Gastrocnemius medialis (tissue), 4 donors: ENCODE measurements around the gene PRKAG2.

Experiments used
- CTCF ChIP-seq, 5 experiments: fragments of 450-650 bp in 3 of 5; fragments of 200-600 bp in 2 of 5; sonication (generic) in 2 of 5; IDR thresholded peaks in 4 of 5; conservative IDR thresholded peaks in 1 of 5; 1 replicate in 4 of 5; 2 replicates in 1 of 5; pipeline ENCODE4 v1.5.1; 2016 to 2019; ENCODE audit warnings: antibody characterized with exemption in 5 of 5, mild to moderate bottlenecking in 3 of 5, moderate library complexity in 3 of 5
- POLR2A ChIP-seq, 2 donors: fragments of 450-650 bp; IDR thresholded peaks; one replicate each; pipeline ENCODE4 v1.6.1; 2017; ENCODE audit warnings: antibody characterized with exemption in 2 of 2, mild to moderate bottlenecking in 2 of 2, moderate library complexity in 2 of 2

GRCh38 chr7:151688236-151688780, 188.6 kb downstream of the PRKAG2 start:
- TF ChIP-seq CTCF (IDR thresholded peaks at IDR 0.05 in 4 of 5, conservative IDR thresholded peaks at IDR 0.05 in 1 of 5) (no peak), POLR2A (IDR thresholded peaks at IDR 0.05) (no peak)
